H9 (cell line): Measurements from ENCODE around the gene MIR17HG. TPM values are rescaled to one million over a fixed set of nuclear protein-coding genes. Genes with fewer than 3 reads are reported as not detected.

Experiments
- DNase-seq: peaks from one replicate; pipeline ENCODE4 v3.0.0-alpha.2; 2017
- H2AFZ ChIP-seq: one replicate; pipeline ENCODE4 v1.6.1; 2013; ENCODE audit warnings: mild to moderate bottlenecking, low read length, control low read depth, moderate library complexity
- H2AK5ac ChIP-seq: 2 replicates; pipeline ENCODE4 v1.6.1; 2013; ENCODE audit warnings: low read length, control low read depth, mixed read lengths; ENCODE audit not compliant: insufficient read length
- H2BK120ac ChIP-seq: one replicate; pipeline ENCODE4 v1.6.1; 2013; ENCODE audit warnings: low read depth, mild to moderate bottlenecking, low read length, control low read depth, inconsistent platforms; ENCODE audit not compliant: poor library complexity, severe bottlenecking
- H2BK12ac ChIP-seq: 2 replicates; pipeline ENCODE4 v1.6.1; 2013; ENCODE audit warnings: low read length, control low read depth, mixed read lengths, low read depth; ENCODE audit not compliant: insufficient read length
- H2BK15ac ChIP-seq: 2 replicates; pipeline ENCODE4 v1.6.1; 2013; ENCODE audit warnings: low read depth, low read length, control low read depth
- H2BK20ac ChIP-seq: one replicate; pipeline ENCODE4 v1.6.1; 2013; ENCODE audit warnings: low read depth, mild to moderate bottlenecking, low read length, control low read depth, inconsistent platforms; ENCODE audit not compliant: poor library complexity, severe bottlenecking
- H2BK5ac ChIP-seq: 2 replicates; pipeline ENCODE4 v1.6.1; 2013; ENCODE audit warnings: low read length, control low read depth, mixed read lengths; ENCODE audit not compliant: insufficient read length
- H3K14ac ChIP-seq: 2 replicates; pipeline ENCODE4 v1.6.1; 2013; ENCODE audit warnings: low read length, control low read depth; ENCODE audit not compliant: insufficient read depth
- H3K18ac ChIP-seq: 2 replicates; pipeline ENCODE4 v1.6.1; 2013; ENCODE audit warnings: low read depth, mild to moderate bottlenecking, mixed read lengths, low read length, control low read depth; ENCODE audit not compliant: insufficient read length
- H3K23ac ChIP-seq: 2 replicates; pipeline ENCODE4 v1.6.1; 2013; ENCODE audit warnings: low read length, control low read depth, mixed read lengths, low read depth; ENCODE audit not compliant: insufficient read length
- H3K23me2 ChIP-seq: 2 replicates; pipeline ENCODE4 v1.6.1; 2013; ENCODE audit warnings: low read depth, mild to moderate bottlenecking, mixed read lengths, low read length, control low read depth; ENCODE audit not compliant: insufficient read length, poor library complexity, severe bottlenecking
- H3K27ac ChIP-seq: 2 replicates; pipeline ENCODE4 v1.5.1; 2013; ENCODE audit warnings: low read length, control low read depth, mixed read lengths, low read depth; ENCODE audit not compliant: insufficient read length
- H3K27me3 ChIP-seq: 2 replicates; pipeline ENCODE4 v1.6.1; 2013; ENCODE audit warnings: low read length, control low read depth, inconsistent platforms; ENCODE audit not compliant: insufficient read depth
- H3K4ac ChIP-seq: 2 replicates; pipeline ENCODE4 v1.6.1; 2013; ENCODE audit warnings: low read depth, mild to moderate bottlenecking, control low read depth, inconsistent platforms, low read length, moderate library complexity
- H3K4me1 ChIP-seq: 2 replicates; pipeline ENCODE4 v1.6.1; 2013; ENCODE audit warnings: low read length, control low read depth, inconsistent platforms; ENCODE audit not compliant: insufficient read depth
- H3K4me2 ChIP-seq: 2 replicates; pipeline ENCODE4 v1.6.1; 2013; ENCODE audit warnings: low read length, control low read depth, mixed read lengths; ENCODE audit not compliant: insufficient read length, insufficient read depth
- H3K56ac ChIP-seq: 2 replicates; pipeline ENCODE4 v1.6.1; 2013; ENCODE audit warnings: low read depth, mild to moderate bottlenecking, mixed read lengths, low read length, control low read depth; ENCODE audit not compliant: insufficient read length
- H3K79me1 ChIP-seq: 2 replicates; pipeline ENCODE4 v1.6.1; 2013; ENCODE audit warnings: low read depth, mild to moderate bottlenecking, moderate library complexity, low read length, control low read depth, inconsistent platforms; ENCODE audit not compliant: insufficient read depth, poor library complexity, severe bottlenecking
- H3K79me2 ChIP-seq: 2 replicates; pipeline ENCODE4 v1.6.1; 2013; ENCODE audit warnings: low read length, control low read depth, inconsistent platforms; ENCODE audit not compliant: insufficient read depth
- H3K9ac ChIP-seq: 2 replicates; pipeline ENCODE4 v1.6.1; 2013; ENCODE audit warnings: low read length, control low read depth, mixed read lengths; ENCODE audit not compliant: insufficient read length; ENCODE audit errors: extremely low read depth
- H3K9me3 ChIP-seq: one replicate; pipeline ENCODE4 v1.6.1; 2013; ENCODE audit warnings: low read depth, low read length, inconsistent platforms; ENCODE audit not compliant: control insufficient read depth
- H3T11ph ChIP-seq: one replicate; pipeline ENCODE4 v1.6.1; 2013; ENCODE audit warnings: mild to moderate bottlenecking, low read length, control low read depth, inconsistent platforms
- H4K20me1 ChIP-seq: one replicate; pipeline ENCODE4 v1.6.1; 2013; ENCODE audit not compliant: control insufficient read depth, insufficient read length, insufficient read depth
- H4K5ac ChIP-seq: 2 replicates; pipeline ENCODE4 v1.6.1; 2013; ENCODE audit warnings: low read depth, mild to moderate bottlenecking, mixed read lengths, low read length, control low read depth; ENCODE audit not compliant: insufficient read length
- H4K8ac ChIP-seq: replicated peaks from 2 replicates; pipeline ENCODE4 v1.6.1; 2013; ENCODE audit warnings: low read length, control low read depth, mixed read lengths, low read depth; ENCODE audit not compliant: insufficient read length
- H4K91ac ChIP-seq: 2 replicates; pipeline ENCODE4 v1.6.1; 2013; ENCODE audit warnings: low read depth, mild to moderate bottlenecking, moderate library complexity, mixed read lengths, low read length, control low read depth; ENCODE audit not compliant: insufficient read length
- H3K27ac Mint-ChIP-seq, 3 experiments: 2 replicates in 2 of 3; 3 replicates in 1 of 3; pipeline ENCODE4 v1.8.0; 2020 to 2021; ENCODE audit warnings: mixed read lengths in 3 of 3, mild to moderate bottlenecking in 1 of 3, moderate library complexity in 1 of 3
- H3K27me3 Mint-ChIP-seq: 2 replicates; pipeline ENCODE4 v1.8.0; 2021; ENCODE audit warnings: low read depth, mild to moderate bottlenecking, moderate library complexity, mixed read lengths
- H3K36me3 Mint-ChIP-seq, 3 experiments: 2 replicates in 2 of 3; 3 replicates in 1 of 3; pipeline ENCODE4 v1.8.0; 2020 to 2021; ENCODE audit warnings: low read depth in 3 of 3, mixed read lengths in 3 of 3; ENCODE audit not compliant: insufficient read depth in 1 of 3
- H3K4me1 Mint-ChIP-seq, 2 experiments: 2 replicates each; pipeline ENCODE4 v1.8.0; 2020; ENCODE audit warnings: mixed read lengths in 2 of 2
- H3K4me3 Mint-ChIP-seq, 2 experiments: 2 replicates in 1 of 2; 3 replicates in 1 of 2; pipeline ENCODE4 v1.8.0; 2020 to 2021; ENCODE audit warnings: mild to moderate bottlenecking in 2 of 2, mixed read lengths in 2 of 2, moderate library complexity in 1 of 2
- H3K9me3 Mint-ChIP-seq, 2 experiments: 2 replicates in 1 of 2; 3 replicates in 1 of 2; pipeline ENCODE4 v1.8.0; 2020; ENCODE audit warnings: mild to moderate bottlenecking in 2 of 2, mixed read lengths in 2 of 2, moderate library complexity in 1 of 2
- WGBS: extraction: QIAGEN DNeasy Blood & Tissue Kit; methylation state at CpG from one replicate; pipeline ENCODE4 v1.1.7; 2013; ENCODE audit warnings: missing lambda C conversion rate, low lambda C conversion rate, mixed read lengths; ENCODE audit not compliant: insufficient read length; ENCODE audit errors: extremely low coverage; 5-methylcytosine and 5-hydroxymethylcytosine counted together
- total RNA-seq: library from RNA; stranded (reverse); gene quantifications from 2 replicates; pipeline ENCODE4 v1.2.1, GENCODE V29; 2021
- TF ChIP-seq, protein P1 (sequence below): fragments of 200-600 bp; sonication (generic); conservative IDR thresholded peaks from 3 replicates; pipeline ENCODE4 v1.8.0; 2021; ENCODE audit warnings: antibody characterized with exemption, mild to moderate bottlenecking

Gene MIR17HG
- total RNA-seq, 1 experiment from 2014 or later = 38.7 TPM

GRCh38 chr13:91328726-91329125 lies 18.8 kb upstream of the MIR17HG start:
- DNase-seq = no peak
- no peak overlapping the region for H2BK15ac ChIP-seq
- no peaks in the 10 kb centered on the region for H3K4me1 ChIP-seq
- H2BK12ac ChIP-seq = no peak overlapping the region
- no peak overlapping the region for H4K8ac ChIP-seq
- no peaks in the 10 kb centered on the region for H3K9me3 ChIP-seq
- H3K4me3 Mint-ChIP-seq = no peak overlapping the region
- peaks cover 5% of the 10 kb centered on the region for H3K27me3 Mint-ChIP-seq
- no peak overlapping the region for H3K4ac ChIP-seq
- H2BK120ac ChIP-seq = no peak overlapping the region
- H3K18ac ChIP-seq = no peak overlapping the region
- no peaks in the 10 kb centered on the region for H3K23me2 ChIP-seq
- H4K91ac ChIP-seq = no peak overlapping the region
- no peak overlapping the region for H3K9ac ChIP-seq
- H3K36me3 Mint-ChIP-seq = no peaks in the 10 kb centered on the region
- no peak overlapping the region for H3K27ac ChIP-seq
- H2BK20ac ChIP-seq = no peak overlapping the region
- no peak overlapping the region for H2AFZ ChIP-seq
- TF ChIP-seq, protein P1, sequence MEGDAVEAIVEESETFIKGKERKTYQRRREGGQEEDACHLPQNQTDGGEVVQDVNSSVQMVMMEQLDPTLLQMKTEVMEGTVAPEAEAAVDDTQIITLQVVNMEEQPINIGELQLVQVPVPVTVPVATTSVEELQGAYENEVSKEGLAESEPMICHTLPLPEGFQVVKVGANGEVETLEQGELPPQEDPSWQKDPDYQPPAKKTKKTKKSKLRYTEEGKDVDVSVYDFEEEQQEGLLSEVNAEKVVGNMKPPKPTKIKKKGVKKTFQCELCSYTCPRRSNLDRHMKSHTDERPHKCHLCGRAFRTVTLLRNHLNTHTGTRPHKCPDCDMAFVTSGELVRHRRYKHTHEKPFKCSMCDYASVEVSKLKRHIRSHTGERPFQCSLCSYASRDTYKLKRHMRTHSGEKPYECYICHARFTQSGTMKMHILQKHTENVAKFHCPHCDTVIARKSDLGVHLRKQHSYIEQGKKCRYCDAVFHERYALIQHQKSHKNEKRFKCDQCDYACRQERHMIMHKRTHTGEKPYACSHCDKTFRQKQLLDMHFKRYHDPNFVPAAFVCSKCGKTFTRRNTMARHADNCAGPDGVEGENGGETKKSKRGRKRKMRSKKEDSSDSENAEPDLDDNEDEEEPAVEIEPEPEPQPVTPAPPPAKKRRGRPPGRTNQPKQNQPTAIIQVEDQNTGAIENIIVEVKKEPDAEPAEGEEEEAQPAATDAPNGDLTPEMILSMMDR = no peak
- no peak overlapping the region for H3K14ac ChIP-seq
- no peak overlapping the region for H3T11ph ChIP-seq
- no peaks in the 10 kb centered on the region for H3K9me3 Mint-ChIP-seq
- no peak overlapping the region for H3K23ac ChIP-seq
- no peak overlapping the region for H2BK5ac ChIP-seq
- H3K27ac Mint-ChIP-seq = no peak overlapping the region
- H3K79me1 ChIP-seq = no peaks in the 10 kb centered on the region
- no peaks in the 10 kb centered on the region for H3K4me1 Mint-ChIP-seq
- no peaks in the 10 kb centered on the region for H4K20me1 ChIP-seq
- WGBS = no CpG with 5 or more reads among the region's 1 CpG
- H3K27me3 ChIP-seq = no peaks in the 10 kb centered on the region
- H3K79me2 ChIP-seq = no peaks in the 10 kb centered on the region
- H3K56ac ChIP-seq = no peak overlapping the region
- no peak overlapping the region for H2AK5ac ChIP-seq
- H4K5ac ChIP-seq = no peak overlapping the region
- no peak overlapping the region for H3K4me2 ChIP-seq
